GM19043 (cell line): Measurements from ENCODE around the gene TMEM130.
"Not testable (repeated sequence)": the region's sequence is repeated elsewhere in the genome, so short reads cannot be mapped to it uniquely, and the experiment has no call there.

Source experiments
- ATAC-seq: cut with Tn5 transposase; IDR thresholded peaks from one replicate; pipeline ENCODE4 v1.9.1; 2021; ENCODE audit warnings: low read depth; ENCODE audit not compliant: unreplicated experiment

TMEM130 gene

GRCh38 chr7:98877692-98878364 is 8.0 kb upstream of the TMEM130 start:
- no peak for ATAC-seq

- no peak for ATAC-seq
Observed at GRCh38 chr7:98877146-98877545, 7.3 kb upstream of the TMEM130 start.

DNA sequence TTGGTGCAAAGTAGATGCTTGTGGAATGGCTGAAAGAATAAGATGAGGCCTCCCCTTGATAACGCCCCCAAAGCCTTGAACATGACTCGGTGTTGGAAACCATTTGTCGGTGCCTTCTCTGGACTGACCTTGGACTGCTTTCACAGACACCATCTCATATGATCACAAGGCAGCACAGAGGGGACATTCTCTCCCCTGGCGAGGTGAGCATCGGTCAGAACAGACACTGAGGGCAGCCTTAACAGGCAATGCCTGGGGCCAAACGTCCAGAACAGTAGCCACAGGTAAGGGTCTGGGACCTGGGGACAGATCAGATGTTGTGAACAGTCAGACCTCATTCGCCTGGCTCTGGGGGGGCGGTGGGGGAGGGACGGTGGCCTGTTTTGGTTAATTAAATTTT is 5.7 kb upstream of the TMEM130 start:
- no peak for ATAC-seq

DNA sequence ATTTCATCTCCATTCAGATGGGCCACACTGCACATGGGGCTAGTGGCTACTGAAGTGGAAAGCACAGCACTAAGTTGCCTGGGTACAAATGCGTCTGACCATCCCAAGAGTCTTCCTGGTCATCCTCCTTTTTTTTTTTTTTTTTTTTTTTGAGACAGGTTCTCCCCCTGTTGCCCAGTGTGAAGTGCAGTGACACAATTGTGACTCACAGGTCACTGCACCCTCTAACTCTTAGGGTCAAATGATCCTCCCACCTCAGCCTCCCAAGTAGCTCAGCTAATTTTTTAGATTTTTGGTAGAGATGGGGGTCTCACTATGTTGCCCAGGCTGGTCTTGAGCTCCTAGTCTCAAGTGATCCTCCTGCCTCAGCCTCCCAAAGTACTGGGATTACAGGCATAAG is 5.1 kb upstream of the TMEM130 start:
- ATAC-seq = no peak

DNA sequence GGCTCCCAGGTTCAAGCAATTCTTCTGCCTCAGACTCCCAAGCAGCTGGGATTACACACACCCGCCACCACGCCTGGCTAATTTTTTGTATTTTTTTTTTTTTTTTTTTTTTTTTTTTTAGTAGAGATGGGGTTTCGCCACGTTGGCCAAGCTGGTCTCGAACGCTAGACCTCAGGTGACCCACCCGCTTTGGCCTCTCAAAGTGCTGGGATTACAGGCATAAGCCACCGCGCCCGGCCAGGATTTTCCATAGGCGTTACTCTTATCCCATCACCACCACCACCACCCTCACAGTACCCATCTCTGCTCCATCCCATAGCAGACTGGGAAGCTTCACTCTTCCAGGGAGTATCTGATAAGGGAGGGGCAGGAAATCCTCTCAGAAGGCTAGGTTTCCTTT is 3.8 kb upstream of the TMEM130 start:
- not testable (repeated sequence) for ATAC-seq

GRCh38 chr7:98872328-98872924 is 2.6 kb upstream of the TMEM130 start:
- ATAC-seq = no peak

DNA sequence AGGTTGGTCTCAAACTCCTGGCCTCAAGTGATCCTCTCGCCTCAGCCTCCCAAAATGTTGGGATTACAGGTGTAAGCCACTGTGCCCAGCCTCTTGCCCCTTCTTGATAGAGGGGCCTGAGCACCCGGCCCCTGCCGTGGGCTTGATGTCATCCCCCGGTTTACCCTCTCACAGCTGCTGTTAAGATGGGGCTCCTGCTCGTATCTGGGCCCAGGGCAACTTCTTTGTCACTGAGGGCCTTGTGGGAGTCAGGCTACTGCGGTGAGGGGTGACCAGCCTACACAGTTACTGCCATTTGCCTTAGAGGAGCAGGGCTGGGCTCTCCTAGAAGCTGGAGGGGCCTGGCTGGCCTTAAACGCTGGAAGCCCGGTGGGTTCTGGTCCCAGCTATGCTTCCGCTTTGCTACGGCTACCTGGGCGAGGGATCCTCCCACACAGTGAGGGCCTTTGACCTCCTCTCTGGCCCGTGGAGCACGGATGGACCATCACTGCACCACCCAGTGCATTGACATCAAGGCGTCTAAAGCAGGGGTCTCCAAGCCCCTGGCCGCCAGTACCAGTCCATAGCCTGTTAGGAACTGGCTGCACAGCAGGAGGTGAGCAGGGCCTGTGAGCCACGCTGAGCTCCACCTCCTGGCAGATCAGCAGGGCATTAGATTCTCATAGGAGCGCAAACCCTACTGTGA is 1.1 kb upstream of the TMEM130 start:
- no peak for ATAC-seq

DNA sequence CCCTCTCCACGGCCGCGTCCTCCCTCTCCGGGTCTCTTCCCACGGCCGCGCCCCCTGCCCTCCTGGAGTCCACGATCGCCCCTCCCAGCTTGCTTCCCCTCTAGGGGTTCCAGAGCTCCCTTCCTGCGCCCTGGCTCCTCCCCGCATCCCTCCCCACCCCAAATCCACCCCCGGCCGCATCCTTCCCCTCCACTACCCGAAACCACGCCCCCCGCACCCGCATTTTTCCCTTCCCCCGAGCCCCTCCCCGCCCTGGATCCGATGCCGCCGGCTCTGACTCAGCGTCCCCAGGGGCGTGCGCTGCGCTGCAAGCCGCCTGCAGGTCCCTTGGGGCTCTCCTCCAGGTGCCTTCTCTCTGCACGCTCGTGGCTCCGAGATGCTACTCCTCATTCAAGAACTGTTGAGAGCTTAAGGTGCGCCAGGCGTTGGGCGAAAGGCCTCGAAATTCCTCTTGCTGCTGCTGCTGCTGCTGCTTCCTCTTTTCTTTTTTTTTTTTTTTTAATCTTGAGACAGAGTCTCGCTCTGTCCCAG is 372 bp upstream of the TMEM130 start:
- peak; percentile 90 for ATAC-seq

GRCh38 chr7:98869027-98869596 is 702 bp downstream of the TMEM130 start:
- ATAC-seq = no peak

GRCh38 chr7:98868450-98868849 is 1.4 kb downstream of the TMEM130 start:
- ATAC-seq = no peak

DNA sequence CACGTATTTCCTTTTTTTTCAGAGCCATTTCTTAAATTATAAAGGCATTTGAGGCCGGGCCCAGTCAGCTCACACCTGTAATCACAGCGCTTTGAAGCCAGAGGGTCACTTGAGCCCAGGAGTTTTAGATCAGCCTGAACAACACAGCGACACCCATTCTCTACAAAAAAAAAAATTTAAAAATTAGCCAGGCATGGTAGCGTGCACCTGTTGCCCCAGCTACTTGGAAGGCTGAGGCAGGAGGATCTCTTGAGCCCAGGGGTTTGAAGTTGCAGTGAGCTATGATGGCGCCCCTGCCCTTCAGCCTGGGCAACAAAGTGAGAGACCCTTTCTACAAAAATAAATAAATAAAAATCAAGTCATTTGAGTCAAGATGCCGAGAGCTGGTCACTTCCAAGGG is 3.0 kb downstream of the TMEM130 start:
- ATAC-seq = no peak

DNA sequence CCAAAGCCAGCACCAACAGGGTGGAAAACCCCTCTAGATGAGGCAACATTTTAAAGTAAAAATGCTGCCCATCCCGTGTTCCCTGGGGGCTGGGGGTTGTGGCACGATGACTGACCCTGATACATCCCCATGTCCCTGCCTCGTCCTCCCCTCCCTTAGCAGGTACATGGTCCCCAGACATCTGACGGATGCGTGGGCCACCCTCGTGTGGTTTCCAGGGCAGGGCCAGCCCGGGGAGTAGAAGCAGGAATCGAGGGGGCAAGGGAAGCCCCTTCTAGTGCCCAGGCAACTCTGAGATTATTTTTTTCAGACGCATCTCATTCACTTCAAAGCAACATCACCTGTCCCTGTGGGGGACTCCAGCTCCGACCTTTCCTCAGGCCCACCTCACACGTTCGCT is 3.5 kb downstream of the TMEM130 start:
- no peak for ATAC-seq

GRCh38 chr7:98864731-98865453 is 4.9 kb downstream of the TMEM130 start:
- ATAC-seq = no peak

GRCh38 chr7:98863601-98864000 is 6.2 kb downstream of the TMEM130 start:
- ATAC-seq = no peak

- ATAC-seq = no peak
Observed at GRCh38 chr7:98862716-98863420, 6.9 kb downstream of the TMEM130 start.

- ATAC-seq = no peak
Observed at GRCh38 chr7:98862203-98862602, 7.6 kb downstream of the TMEM130 start.

DNA sequence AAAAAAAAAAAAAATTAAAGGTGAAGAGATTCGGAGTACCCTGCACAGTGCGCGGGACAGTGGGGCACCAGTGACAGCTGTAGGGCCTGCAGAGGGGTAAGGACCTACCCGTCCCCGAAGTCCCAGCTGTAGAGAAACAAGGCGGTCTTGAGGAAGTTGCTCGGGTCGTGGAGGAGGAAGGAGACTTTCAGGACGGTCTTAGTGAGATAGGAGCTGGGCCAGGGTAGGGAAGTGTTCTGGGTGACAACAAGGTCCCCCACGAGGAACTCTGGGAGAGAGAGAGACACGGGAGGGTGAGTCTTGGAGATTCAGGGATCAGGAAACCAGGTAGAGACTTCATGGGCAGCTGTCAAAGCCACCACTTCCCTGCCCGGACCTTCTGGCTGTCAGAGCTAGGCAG is 9.7 kb downstream of the TMEM130 start:
- ATAC-seq = no peak

DNA sequence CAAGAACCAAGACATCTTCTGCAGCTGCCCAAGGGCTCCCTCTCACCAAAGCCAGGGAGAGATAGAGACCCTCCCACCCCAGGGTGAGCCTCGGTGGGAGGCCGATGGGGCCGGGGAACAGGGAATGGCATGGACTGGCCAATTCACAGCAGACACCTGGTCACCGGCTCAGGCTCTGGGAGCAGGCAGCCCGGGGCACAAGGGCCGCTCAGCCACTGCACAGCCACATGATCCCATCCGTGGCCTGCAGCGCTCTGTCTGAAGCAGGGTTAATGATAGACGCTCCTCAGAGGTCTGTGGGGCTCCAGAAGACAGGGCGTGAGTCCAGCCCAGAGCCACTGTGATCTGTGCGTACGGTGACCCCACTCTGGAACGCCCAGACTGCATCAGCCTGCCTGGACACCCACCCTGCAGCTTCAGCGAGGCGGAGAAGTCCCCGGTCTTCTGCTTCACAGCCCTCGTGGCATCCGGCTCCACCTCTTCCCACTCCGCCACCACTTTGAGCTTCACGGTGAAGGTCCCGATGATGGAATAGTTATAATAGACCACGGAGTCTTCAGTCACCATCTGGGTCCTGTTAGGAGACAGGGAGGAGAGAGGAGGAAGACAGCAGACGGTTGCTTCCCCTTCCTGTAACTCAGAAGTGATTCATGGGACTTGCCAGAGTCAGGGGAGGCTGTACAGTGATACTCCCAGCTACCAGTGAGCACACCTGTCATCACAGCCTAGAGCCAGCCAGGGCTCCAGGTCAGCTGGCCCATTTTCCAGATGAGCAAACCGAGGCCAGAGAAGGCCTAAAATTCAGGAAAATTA is 14.0 kb downstream of the TMEM130 start:
- ATAC-seq = no peak

DNA sequence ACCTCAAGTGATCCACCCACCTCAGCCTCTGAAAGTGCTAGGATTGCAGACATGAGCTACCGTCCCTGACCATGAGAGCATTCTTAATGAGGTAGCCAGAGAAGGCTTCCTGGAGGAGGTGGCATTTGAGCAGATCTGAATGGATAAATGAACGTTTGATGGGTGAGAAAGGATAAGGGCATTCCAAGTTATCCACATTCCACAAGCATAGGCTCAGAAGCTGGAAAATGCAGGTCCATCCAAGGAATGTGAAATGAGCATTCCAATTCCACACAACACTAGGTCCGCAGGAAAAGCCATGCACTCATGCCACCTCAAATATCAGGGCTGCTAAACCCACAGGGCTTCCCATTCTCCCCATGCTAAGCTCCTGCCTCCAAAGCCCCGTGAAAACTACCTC is 17.0 kb downstream of the TMEM130 start:
- ATAC-seq = no peak
